ENCODE results near the gene APOE.
"Not testable (repeated sequence)": the region's sequence is repeated elsewhere in the genome, so short reads cannot be mapped to it uniquely, and the experiment has no call there.

APOE gene

GRCh38 chr19:44905437-44906160, at the start of gene APOE:
Gene APOE, plus strand, starts transcription at chr19:44905796. Its CDS starts 829 bp downstream, at chr19:44906625.
- peak; percentile 62 for DNase-seq (ENCODE audit: low spot score)

DNA sequence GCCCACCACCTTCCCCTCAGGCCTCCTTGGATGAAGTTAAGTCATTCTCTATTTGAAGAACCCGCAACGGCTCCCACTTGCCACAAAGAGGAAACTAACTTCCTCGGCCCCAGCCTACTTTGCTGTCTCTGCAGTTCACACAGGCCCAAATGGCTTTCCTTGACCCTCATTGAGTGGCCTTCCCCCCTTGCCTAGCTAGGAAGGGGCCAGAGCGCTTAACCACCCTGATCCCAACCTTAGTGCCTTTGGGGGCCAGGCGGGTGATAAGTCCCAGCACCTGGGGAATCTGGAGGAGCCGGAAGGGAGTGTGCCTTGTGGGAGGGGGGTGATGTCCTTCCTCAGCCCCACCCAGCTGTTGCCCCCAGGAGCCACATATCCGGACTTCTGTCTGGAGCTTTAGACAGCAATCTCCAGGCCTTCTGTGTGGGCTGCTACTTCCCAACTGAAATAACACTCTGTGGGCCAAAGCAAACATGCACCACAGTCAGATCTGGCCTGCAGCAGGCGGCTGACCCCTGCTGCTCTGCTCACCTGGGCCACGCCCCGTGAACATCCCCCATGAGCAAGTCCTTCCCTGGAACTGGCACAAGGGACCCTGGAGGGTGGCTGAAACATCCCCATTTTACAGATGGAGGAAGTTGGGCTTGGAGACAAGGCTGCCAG, 49.0 kb upstream of the APOE start:
- DNase-seq (ENCODE audit: low spot score) = no peak

DNA sequence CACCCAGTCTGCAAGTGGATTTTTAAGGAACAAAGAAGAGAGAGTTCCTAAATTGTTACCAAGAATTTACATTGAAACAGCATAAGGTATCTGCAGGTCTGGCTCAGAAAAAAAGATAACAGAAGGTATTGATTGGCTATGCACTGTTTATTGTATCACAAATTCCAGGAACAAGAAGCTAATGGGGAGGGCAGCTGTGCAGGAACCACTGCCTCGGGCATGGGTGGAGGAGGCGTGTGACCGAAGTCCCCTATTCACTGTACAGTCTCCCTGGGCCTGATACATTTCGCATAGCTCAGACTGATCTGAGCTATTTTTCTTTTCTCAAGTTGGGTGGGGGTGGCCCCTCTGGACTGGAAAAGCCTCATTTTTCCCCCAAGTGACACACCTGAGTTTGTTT, 47.8 kb upstream of the APOE start:
- DNase-seq (ENCODE audit: low spot score) = peak; percentile 47

- not testable (repeated sequence) for DNase-seq (ENCODE audit: low spot score)
Measured at GRCh38 chr19:44861576-44861975, 44.0 kb upstream of the APOE start.

GRCh38 chr19:44863990-44864389, 41.6 kb upstream of the APOE start:
- DNase-seq (ENCODE audit: low spot score) = no peak

- no peak for DNase-seq (ENCODE audit: low spot score)
Measured at GRCh38 chr19:44865196-44865767, 40.3 kb upstream of the APOE start.

DNA sequence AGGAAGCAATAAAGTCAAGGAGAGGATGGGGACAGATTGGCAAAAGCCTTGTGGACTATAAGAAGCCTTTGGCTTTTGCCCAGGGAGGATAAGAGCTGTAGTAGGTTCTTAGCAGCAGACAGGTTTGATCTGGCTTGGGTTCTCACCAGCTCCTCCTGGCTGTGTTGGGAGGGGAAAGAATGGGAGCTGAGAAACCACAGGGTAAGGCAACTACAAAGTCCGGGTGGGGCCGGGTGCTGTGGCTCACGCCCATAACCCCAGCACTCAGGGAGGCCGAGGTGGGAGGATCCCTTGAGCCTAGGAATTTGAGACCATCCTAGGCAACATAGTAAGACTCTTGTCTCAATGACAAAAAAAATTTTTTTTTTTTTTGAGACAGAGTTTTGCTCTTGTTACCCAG, 38.9 kb upstream of the APOE start:
- no peak for DNase-seq (ENCODE audit: low spot score)

- DNase-seq (ENCODE audit: low spot score) = no peak
Measured at GRCh38 chr19:44867578-44867977, 38.0 kb upstream of the APOE start.

DNA sequence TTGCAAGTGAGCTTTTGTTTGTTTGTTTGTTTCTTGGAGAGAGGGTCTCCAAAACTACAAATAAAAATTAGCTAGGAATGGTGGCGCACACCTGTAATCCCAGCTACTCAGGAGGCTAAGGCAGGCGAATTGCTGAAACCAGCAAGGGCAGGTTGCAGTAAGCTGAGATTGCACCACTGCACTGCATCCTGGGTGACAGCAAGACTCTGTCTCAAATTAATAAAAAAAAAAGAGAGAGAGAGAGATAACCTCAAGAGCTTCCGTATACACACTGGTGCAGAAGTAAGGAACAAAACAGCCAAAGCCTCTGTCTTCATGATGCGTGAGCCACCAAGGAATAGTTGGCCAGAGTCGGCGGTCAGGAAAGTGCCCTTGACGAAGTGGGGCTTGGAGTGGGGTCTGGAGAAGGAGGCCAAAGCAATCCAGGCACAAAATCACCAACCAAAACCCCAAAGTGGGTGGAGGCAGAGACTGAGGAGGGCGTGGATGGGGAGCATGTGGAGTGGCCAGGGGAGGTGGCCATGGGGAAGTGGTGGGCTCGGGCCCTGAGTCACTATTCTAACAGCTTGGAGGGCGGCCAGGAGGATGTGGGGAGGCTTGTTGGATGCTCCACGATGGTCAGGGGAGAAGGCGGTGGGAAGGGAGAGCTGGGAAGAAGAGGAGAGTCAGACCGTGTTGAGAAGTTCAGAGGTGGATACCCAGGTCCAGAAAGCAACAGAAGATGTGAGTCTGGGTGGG, 35.7 kb upstream of the APOE start:
- no peak for DNase-seq (ENCODE audit: low spot score)

DNA sequence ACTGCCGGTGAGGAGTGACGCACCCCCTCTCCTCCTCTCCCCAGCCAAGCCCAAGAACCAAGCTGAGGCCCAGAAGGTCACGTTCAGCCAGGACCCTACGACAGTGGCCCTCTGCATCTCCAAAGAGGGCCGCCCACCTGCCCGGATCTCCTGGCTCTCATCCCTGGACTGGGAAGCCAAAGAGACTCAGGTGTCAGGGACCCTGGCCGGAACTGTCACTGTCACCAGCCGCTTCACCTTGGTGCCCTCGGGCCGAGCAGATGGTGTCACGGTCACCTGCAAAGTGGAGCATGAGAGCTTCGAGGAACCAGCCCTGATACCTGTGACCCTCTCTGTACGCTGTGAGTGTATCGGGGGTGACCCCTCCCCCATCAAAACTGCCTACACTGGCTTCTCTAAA, 33.8 kb upstream of the APOE start:
- DNase-seq (ENCODE audit: low spot score) = no peak

- no peak for DNase-seq (ENCODE audit: low spot score)
Measured at GRCh38 chr19:44872661-44873060, 32.9 kb upstream of the APOE start.

DNA sequence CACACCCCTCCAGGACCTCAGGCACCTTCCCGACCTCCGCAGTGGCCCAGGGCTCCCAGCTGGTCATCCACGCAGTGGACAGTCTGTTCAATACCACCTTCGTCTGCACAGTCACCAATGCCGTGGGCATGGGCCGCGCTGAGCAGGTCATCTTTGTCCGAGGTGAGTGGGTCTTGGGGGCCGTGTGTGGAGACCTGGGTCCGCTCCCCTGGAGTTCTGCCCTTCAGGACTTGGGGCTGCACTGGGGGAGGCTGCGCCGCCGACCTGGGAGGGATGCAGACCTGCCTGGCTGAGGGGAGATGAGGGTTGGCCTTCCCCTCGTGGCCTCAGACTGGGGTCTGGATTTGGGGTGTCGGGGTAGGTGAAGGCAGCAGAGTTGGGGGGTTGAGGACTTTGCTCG, 31.3 kb upstream of the APOE start:
- no peak for DNase-seq (ENCODE audit: low spot score)

DNA sequence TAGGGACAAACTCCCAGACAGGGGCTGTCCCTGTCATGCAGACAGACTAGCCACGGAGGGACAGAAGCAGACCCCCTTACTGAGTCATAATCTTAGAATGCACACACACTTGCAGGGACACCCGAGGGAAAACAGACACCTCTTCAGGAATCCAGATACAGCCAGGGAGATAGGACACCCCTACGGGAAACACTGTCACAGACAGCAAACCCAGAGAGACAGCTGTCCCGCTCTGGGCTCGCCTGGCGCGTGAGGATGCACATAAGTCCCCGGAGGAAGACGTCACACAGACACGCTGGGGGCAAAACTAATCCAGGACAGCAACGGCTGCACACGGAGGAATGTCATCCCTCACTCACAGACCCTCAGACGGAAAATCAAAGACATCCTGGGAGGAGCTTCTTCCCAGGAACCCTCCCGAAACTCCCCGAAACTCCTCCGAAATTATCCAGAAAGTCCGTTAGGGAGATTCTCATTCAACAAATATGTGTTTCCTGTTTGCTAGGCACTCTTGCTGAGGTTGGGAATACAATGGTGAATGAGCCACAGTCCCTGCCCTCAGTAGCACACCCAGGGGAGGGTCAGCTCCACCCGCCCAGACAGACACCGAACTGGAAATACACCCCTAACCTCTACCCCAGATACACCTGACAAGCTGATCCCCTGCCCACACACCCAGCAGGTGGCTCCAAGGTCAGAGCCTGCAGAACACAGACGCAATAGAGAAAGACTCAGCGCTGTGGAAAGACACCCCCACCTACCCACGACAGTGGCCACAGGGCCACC, 29.7 kb upstream of the APOE start:
- DNase-seq (ENCODE audit: low spot score) = no peak

- DNase-seq (ENCODE audit: low spot score) = no peak
Measured at GRCh38 chr19:44876930-44877535, 28.6 kb upstream of the APOE start.

- DNase-seq (ENCODE audit: low spot score) = no peak
Measured at GRCh38 chr19:44878120-44878865, 27.3 kb upstream of the APOE start.

GRCh38 chr19:44879309-44880065, 26.1 kb upstream of the APOE start:
- DNase-seq (ENCODE audit: low spot score) = no peak

GRCh38 chr19:44882063-44882462, 23.5 kb upstream of the APOE start:
- DNase-seq (ENCODE audit: low spot score) = no peak

DNA sequence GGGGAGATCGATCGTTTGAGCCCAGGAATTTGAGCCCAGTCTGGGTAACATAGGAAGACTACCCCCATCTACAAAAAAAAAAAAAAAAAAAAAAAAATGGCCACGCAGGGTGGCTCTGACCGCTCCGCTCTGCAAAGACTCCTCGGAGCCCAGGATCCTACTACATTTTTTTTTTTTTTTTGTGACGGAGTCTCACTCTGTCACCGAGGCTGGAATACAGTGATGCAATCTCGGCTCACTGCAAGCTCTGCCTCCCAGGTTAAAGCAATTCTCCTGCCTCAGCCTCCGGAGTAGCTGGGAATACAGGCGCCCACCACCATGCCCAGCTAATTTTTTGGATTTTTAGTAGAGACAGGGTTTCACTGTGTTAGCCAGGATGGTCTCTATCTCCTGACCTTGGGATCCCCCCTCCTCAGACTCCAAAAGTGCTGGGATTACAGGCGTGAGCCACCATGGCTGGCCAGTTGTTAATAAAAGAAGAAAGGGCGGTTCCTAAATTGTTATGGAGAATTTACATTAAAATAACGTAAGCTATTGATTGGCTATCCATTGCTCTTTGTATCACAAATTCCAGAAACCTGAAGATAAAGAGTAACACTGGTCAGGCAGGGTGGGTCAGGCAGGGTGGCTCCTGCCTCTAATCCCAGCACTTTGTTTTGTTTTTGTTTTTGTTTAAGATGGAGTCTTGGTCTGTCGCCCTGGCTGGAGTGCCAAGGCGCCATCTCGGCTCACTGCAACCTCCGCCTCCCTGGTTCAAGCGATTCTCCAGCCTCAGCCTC, 22.8 kb upstream of the APOE start:
- DNase-seq (ENCODE audit: low spot score) = not testable (repeated sequence)

DNA sequence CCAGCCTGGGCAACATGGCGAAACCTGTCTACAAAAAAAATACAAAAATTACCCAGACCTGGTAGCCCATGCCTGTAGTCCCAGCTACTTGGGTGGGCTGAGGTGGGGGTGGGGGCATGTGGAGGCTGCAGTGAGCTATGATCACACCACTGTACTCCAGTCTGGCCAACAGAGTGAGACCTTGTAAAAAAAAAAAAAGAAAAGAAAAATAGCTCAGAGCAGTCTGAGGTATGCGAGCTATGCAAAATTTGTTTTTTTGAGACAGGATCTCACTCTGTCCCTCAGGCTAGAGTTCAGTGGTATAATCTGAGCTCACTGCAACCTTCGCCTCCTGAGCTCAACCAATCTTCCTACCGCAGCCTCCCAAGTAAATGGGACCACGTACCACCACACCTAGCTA, 21.7 kb upstream of the APOE start:
- no peak for DNase-seq (ENCODE audit: low spot score)
